GM12865 (cell line): ENCODE results near the gene SPAG9.
A peak's percentile ranks its signal among the peaks of the same experiment; 100 is the strongest.

Source experiments
- DNase-seq: peaks from one replicate; pipeline ENCODE4 v3.0.0; 2010; ENCODE audit warnings: low read depth
- H3K4me3 ChIP-seq: 2 replicates; pipeline ENCODE4 v1.5.1; 2011; ENCODE audit warnings: mild to moderate bottlenecking, low read depth, low read length, control low read depth
- CTCF ChIP-seq: IDR thresholded peaks from 2 replicates; pipeline ENCODE4 v1.5.1; 2011; ENCODE audit warnings: low read length, control low read depth, low read depth, inconsistent platforms; ENCODE audit not compliant: insufficient read depth; ENCODE audit errors: missing control alignments

Gene SPAG9

GRCh38 chr17:50949989-50950877, 170.4 kb downstream of the SPAG9 start:
- DNase-seq, result peak; percentile 56
- peak; percentile 51 for TF ChIP-seq CTCF
- H3K4me3 ChIP-seq, result no peak overlapping the region

- DNase-seq, result no peak
- no peak overlapping the region for H3K4me3 ChIP-seq
- no peak for TF ChIP-seq CTCF
These were observed 171.3 kb downstream of the SPAG9 start for GRCh38 chr17:50949128-50949988.

- no peak overlapping the region for H3K4me3 ChIP-seq
- no peak for TF ChIP-seq CTCF
- DNase-seq, result no peak
These were observed 172.0 kb downstream of the SPAG9 start for GRCh38 chr17:50948711-50949110.

GRCh38 chr17:50947782-50948543, 172.7 kb downstream of the SPAG9 start:
- H3K4me3 ChIP-seq, result no peak overlapping the region
- TF ChIP-seq CTCF, result no peak
- no peak for DNase-seq

GRCh38 chr17:50946891-50947781, 173.5 kb downstream of the SPAG9 start:
- TF ChIP-seq CTCF, result no peak
- DNase-seq, result no peak
- H3K4me3 ChIP-seq, result no peak overlapping the region
